T-helper 2 cell treated with Interferon-gamma antibody and Interleukin-4, amounts not matched to agents 100 ng/mL and 5 ng/mL, for 36 hours (primary cell): ENCODE results near the gene MAP1A. TPM values are rescaled to one million over a fixed set of nuclear protein-coding genes. Genes with fewer than 3 reads are reported as not detected.

ENCODE experiments used
- intact Hi-C: fragments of 100-400 bp; cut with micrococcal nuclease; formaldehyde crosslinking; loops from one replicate; pipeline ENCODE4 v1.15.1; 2023
- total RNA-seq: library from RNA; stranded (reverse); gene quantifications from 2 replicates; pipeline ENCODE4 v1.2.3, GENCODE V29; 2022

MAP1A gene
- total RNA-seq, 1 donor from 2014 or later = 12.7 TPM

DNA sequence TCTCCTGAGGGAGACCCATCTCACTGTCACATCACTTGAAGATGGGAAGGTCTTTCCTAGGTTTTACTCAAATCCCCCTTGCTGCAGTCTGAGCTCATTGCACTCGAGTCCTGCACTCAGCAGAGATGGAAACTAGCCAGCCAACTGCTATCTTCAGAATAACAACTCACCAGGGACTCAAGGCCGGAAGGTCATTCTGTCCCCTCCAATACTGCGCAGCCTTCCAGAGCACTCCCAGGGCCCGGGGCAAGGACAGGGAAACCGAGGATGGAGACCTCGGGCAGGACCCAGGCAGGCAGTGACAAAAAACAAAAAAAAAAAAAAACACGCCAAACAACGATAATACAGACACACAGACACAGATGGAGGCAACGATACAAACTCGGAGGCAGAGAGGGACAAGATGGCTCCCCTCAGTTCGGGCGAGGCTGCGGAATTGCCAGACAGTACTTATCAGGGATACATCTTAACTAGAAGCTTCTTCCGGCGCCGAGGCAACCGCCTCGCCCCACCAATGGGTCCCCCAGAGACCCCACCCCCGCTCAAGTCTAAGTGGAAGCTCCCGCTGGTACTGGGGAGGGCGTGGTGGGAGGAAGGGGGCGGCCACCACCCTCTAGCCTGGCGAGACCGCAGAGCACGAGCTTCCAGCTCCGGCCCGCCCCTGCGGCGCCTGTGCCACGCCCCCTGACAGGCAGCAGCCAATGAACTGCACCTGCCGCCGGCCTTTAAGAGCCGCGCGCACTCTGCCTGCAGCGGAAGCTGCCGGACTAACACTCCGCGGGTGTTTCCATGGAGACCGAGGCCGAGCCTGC is 7.0 kb upstream of the MAP1A start:
- intact Hi-C loops = loop anchor here (1.0 to 10.0 kb wide), 7 partner anchors 17 to 586 kb away; partner anchors contain the start of genes ELL3, LCMT2, SERF2 and TP53BP1

DNA sequence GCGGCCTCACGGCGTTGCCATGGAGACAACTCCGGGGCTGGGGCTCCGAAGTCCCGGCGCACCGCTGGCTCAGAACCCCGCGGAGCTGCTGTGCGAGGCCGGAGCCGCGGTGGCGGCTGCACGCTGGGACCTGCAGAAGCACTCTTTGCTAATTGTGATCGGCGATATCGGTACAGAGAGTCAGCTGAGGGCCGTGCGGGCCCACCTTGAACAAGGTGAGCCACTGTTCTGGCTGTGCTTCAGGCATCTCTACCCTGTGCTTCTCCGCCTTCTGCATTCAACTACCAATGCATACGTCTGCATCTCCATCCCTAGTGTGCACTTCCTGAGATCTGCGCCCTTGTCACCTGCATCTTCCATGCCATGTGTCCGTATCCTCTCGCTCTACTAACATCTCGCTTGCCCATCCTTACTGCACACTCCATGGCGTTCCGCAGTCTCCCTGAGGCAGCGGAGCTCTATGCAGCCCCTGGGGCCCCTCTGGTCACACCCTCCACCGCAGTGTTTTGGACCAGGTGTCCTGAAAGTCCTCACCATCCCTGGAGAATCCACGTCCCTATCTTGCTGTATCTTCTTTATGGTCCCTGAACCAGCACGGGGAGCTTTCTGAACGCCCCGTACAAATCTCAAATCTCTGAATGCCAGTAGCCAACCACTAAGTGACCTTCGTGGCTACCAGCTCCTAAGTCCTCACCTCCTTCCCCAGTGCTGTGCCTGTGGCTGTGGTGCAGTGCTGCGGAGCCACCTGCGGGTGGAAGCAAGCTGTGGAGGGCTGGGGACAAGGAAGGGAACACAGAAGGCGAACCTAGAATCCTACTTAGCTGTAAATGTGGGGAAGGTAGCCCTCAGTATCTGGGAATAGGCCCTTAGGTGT is 6.2 kb upstream of the MAP1A start:
- intact Hi-C loops = loop anchor here (5.0 to 10.0 kb wide), 2 partner anchors 281 to 586 kb away; partner anchors contain the start of genes SERF2 and TTBK2

DNA sequence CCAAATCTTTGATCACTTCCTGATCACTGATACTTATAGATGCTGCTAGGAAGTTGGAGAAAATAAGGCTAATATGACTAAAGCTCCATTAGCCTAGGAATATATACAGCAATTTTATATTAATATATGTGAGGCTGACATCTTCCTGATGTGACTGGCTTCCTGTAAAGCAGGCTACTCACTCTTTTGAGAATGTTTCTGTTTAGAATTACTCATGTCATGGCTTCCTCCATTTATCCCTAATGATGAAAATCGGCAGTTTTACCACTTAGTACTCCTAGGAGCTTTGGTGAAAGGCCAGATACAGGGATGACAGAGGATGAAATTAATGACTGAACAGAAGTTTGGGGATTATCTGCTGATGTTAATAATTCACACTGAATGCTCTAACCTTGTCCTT is 3.9 kb upstream of the MAP1A start:
- intact Hi-C loops = loop anchor here (5.0 to 10.0 kb wide), 2 partner anchors 279 to 589 kb away; partner anchors contain the start of genes SERF2 and TTBK2

DNA sequence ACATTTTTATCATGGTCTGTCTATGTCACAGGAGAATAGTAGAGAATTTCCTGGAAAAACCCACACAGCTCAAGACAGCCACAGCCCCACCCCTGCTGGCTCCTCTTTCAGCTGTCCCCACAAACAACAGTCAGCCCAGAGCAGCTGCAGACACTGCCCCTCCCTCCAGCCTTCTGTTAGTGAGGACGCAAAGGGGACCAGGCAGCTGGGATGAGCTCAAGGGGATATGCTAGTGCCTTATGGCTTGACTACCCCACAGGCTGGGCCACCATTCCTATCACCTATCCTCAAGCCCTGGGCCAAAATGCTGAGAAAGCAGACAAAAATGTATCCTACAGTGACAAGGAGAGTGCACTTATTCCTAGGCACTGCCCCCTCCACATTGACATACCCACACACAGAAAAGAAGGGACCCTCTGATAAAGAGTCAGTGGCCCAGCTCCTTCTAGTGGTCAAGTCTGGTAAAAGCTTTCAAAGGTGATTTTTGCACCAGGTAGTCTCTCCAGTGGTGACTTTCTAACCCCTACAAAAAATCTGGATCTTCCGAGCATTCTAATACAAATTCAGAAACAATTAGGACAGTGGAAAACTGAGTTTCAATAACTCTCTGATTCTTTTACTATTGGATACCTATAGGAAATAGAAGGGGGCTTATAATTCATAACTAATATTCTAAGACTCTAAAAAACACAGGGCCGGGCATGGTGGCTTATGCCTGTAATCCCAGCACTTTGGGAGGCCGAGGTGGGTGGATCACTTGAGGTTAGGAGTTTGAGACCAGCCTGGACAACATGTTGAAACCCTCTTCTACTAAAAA is 3.0 kb upstream of the MAP1A start:
- intact Hi-C loops = loop anchor here (5.0 to 10.0 kb wide), 2 partner anchors 278 to 590 kb away; partner anchors contain the start of genes SERF2 and TTBK2

DNA sequence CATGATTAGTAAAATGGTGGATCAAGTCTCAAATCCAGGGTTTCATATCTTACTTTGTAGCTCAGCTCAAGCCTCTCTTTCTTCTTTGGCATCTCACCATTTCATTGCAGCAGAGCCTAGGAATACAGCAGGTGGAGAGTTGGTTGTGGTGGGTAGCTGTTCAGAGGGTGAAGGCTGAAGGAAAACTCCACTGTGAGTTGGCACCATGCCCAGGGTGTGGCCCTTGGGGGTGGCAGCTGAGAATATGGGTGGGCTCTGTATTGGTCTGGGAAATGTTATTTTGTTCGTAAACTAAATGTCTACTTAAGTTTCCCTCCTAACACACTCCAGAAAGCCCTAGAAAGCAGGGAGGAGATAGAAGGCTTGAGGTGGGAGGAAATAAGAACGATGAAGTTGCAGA is 1.7 kb upstream of the MAP1A start:
- intact Hi-C loops = loop anchor here (10.0 kb wide), 1 partner anchor 591 kb away; the partner anchor contains the start of gene TTBK2

DNA sequence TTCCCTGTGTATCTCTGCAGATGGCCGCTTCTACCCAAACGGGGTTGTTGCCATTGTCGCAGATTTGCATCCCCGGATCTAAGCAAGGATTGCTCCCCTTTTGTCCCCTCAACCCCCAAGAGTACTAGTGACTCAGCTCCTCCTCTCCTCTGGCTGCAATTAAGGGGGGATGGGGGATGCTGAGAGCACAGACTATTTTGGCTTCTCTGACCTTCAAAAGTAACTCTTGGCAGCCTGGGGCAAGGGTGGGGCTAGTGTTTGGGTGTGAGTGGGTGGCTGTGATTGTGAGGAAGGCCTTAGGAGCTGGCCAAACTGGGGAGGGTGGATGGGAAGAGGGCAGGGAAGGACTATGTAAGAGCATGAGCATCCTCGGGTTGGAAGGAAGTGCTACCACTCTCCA is 1.2 kb upstream of the MAP1A start:
- intact Hi-C loops = loop anchor here (10.0 kb wide), 1 partner anchor 591 kb away; the partner anchor contains the start of gene TTBK2

DNA sequence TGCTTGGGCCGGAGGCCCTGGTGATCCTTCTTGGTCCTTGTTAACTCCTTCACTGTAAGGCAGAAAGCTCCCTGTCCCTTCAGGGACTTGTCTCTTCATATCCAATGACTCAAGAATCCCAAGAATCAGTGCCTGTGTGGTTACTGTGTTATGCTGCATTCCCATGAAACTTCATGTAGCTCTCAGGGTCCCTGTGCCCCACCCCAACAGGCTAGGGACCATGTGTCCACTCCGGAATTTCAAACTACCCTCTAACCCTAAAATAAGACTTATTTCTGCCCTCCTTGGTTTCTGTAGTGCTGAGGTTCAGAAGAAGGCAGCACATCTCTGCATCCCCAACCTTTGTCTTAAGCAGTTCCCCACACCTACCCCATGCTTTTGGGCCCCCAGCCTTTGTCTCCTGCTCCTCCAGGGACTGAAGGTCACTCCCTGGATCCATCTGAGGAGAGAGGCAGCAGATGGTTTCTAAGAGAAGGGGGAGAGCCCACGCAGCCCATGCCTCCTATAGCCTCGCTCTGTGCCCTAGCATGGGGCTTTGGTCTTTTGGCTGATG is 531 bp upstream of the MAP1A start:
- intact Hi-C loops = loop anchor here (10.0 kb wide), 1 partner anchor 592 kb away; the partner anchor contains the start of gene TTBK2

DNA sequence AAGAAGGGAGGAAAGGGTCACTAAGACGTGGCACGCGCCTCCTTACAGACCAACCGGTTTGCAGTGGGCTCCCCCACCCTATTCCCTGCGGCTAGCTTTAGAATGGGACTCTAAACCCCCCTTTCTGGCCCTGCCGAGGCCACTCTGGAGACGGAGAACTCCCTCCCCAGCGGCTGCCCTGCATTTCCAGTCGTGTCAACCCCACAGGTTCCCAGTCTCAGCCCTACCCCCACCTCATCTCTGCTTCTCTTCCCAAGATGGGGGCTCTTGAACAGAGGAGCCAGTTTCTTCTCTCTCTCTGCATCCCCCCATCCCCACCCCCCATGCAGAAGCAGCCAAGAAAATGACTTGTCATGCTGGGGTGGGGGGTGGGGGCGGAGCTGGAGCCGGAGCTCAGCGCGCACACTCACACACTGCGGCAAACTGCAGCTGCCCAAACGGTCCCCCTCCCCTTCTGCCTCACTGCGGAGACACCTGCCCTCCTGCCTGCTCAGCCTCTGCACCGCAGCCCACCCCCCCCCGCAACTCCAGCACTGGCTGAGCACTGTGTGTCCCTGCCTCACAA is 871 bp downstream of the MAP1A start:
- intact Hi-C loops = loop anchor here (10.0 kb wide), 1 partner anchor 593 kb away; the partner anchor contains the start of gene TTBK2

DNA sequence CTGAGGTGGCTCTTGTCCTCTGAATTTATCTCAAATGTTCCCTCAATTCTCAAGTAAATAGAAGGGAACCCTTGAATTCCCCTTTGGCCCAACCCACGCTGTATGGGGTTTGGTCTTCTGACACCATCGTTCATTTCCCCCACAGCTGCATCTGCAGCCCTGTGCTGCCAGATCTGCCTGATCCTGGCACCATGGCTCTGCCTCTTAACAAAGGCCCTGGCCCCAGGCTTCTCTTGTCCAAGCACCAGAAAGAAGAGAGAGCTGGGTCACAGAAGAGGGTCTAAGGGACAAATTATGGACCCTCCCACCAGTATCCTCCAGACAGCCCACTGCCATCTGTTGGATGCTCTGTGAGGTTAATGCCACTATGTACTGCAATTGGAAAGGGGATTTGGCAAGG is 1.8 kb downstream of the MAP1A start:
- intact Hi-C loops = loop anchor here (10.0 kb wide), 1 partner anchor 594 kb away; the partner anchor contains the start of gene TTBK2

DNA sequence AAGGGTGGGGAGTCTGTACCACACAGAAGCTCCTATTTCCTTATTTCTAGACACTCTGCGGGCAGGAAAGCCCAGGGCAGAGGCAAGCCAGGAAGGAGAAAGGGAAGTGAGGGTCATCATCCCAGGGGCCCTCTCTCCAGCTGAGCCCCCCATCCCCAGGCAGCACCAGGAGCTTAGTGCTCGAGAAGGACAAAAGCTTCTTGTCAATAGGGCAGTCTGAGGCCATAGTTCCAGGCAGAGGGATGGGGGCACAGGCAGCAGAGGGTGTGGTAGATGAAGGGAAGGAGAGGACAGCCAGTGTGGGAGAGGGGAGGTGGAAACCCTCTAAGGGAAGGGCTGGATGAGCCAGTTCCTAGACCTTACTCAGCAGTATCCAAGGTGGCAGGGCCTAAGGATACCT is 2.7 kb downstream of the MAP1A start:
- intact Hi-C loops = no loop called here

DNA sequence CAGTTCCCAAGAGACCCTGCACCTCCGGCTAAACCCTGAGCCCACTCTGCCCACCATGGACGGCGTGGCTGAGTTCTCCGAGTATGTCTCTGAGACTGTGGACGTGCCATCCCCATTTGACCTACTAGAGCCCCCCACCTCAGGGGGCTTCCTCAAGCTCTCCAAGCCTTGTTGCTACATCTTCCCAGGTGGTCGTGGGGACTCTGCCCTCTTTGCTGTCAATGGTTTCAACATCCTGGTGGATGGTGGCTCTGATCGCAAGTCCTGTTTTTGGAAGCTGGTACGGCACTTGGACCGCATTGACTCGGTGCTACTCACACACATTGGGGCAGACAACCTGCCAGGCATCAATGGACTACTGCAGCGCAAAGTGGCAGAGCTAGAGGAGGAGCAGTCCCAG is 4.0 kb downstream of the MAP1A start:
- intact Hi-C loops = no loop called here

DNA sequence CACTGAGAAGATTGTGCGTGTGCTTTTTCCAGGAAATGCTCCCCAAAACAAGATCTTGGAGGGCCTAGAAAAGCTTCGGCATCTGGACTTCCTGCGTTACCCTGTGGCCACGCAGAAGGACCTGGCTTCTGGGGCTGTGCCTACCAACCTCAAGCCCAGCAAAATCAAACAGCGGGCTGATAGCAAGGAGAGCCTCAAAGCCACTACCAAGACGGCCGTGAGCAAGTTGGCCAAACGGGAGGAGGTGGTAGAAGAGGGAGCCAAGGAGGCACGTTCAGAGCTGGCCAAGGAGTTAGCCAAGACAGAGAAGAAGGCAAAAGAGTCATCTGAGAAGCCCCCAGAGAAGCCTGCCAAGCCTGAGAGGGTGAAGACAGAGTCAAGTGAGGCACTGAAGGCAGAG is 4.8 kb downstream of the MAP1A start:
- intact Hi-C loops = no loop called here

DNA sequence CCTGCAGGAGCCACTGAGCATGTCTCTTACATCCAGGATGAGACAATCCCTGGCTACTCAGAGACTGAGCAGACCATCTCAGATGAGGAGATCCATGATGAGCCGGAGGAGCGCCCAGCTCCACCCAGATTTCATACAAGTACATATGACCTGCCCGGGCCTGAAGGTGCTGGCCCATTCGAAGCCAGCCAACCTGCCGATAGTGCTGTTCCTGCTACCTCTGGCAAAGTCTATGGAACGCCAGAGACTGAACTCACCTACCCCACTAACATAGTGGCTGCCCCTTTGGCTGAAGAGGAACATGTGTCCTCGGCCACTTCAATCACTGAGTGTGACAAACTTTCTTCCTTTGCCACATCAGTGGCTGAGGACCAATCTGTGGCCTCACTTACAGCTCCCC is 6.2 kb downstream of the MAP1A start:
- intact Hi-C loops = no loop called here

DNA sequence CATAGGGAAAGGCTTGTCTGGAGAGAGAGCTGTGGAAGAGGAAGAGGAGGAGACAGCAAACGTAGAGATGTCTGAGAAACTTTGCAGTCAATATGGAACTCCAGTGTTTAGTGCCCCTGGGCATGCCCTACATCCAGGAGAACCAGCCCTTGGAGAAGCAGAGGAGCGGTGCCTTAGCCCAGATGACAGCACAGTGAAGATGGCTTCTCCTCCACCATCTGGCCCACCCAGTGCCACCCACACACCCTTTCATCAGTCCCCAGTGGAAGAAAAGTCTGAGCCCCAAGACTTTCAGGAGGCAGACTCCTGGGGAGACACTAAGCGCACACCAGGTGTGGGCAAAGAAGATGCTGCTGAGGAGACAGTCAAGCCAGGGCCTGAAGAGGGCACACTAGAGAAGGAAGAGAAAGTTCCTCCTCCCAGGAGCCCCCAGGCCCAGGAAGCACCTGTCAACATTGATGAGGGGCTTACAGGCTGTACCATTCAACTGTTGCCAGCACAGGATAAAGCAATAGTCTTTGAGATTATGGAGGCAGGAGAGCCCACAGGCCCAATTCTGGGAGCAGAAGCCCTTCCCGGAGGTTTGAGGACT is 6.9 kb downstream of the MAP1A start:
- intact Hi-C loops = no loop called here

DNA sequence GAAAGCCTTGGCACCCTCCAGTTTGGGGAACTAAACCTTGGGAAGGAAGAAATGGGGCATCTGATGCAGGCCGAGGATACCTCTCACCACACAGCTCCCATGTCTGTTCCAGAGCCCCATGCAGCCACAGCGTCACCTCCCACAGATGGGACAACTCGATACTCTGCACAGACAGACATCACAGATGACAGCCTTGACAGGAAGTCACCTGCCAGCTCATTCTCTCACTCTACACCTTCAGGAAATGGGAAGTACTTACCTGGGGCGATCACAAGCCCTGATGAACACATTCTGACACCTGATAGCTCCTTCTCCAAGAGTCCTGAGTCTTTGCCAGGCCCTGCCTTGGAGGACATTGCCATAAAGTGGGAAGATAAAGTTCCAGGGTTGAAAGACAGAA is 7.7 kb downstream of the MAP1A start:
- intact Hi-C loops = no loop called here

DNA sequence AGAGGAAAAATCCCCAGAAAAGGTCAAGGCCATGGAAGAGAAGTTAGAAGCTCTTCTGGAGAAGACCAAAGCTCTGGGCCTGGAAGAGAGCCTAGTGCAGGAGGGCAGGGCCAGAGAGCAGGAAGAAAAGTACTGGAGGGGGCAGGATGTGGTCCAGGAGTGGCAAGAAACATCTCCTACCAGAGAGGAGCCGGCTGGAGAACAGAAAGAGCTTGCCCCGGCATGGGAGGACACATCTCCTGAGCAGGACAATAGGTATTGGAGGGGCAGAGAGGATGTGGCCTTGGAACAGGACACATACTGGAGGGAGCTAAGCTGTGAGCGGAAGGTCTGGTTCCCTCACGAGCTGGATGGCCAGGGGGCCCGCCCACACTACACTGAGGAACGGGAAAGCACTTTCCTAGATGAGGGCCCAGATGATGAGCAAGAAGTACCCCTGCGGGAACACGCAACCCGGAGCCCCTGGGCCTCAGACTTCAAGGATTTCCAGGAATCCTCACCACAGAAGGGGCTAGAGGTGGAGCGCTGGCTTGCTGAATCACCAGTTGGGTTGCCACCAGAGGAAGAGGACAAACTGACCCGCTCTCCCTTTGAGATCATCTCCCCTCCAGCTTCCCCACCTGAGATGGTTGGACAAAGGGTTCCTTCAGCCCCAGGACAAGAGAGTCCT is 9.0 kb downstream of the MAP1A start:
- intact Hi-C loops = no loop called here

DNA sequence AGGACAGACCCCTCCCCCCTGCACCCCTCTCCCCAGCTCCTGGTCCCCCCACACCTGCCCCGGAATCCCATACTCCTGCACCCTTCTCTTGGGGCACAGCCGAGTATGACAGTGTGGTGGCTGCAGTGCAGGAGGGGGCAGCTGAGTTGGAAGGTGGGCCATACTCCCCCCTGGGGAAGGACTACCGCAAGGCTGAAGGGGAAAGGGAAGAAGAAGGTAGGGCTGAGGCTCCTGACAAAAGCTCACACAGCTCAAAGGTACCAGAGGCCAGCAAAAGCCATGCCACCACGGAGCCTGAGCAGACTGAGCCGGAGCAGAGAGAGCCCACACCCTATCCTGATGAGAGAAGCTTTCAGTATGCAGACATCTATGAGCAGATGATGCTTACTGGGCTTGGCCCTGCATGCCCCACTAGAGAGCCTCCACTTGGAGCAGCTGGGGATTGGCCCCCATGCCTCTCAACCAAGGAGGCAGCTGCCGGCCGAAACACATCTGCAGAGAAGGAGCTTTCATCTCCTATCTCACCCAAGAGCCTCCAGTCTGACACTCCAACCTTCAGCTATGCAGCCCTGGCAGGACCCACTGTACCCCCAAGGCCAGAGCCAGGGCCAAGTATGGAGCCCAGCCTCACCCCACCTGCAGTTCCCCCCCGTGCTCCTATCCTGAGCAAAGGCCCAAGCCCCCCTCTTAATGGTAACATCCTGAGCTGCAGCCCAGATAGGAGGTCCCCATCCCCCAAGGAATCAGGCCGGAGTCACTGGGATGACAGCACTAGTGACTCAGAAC is 9.8 kb downstream of the MAP1A start:
- intact Hi-C loops = no loop called here

DNA sequence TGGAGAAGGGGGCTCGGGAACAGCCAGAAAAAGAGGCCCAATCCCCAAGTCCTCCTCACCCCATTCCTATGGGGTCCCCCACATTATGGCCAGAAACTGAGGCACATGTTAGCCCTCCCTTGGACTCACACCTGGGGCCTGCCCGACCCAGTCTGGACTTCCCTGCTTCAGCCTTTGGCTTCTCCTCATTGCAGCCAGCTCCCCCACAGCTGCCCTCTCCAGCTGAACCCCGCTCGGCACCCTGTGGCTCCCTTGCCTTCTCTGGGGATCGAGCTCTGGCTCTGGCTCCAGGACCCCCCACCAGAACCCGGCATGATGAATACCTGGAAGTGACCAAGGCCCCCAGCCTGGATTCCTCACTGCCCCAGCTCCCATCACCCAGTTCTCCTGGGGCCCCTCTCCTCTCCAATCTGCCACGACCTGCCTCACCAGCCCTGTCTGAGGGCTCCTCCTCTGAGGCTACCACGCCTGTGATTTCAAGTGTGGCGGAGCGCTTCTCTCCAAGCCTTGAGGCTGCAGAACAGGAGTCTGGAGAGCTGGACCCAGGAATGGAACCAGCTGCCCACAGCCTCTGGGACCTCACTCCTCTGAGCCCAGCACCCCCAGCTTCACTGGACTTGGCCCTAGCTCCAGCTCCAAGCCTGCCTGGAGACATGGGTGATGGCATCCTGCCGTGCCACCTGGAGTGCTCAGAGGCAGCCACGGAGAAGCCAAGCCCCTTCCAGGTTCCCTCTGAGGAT is 10.6 kb downstream of the MAP1A start:
- intact Hi-C loops = no loop called here
